GM23338 (cell line): ENCODE data around the gene FOXN1. TPM values are rescaled to one million over a fixed set of nuclear protein-coding genes. Genes with fewer than 3 reads are reported as not detected.
"Not testable (repeated sequence)": the region's sequence is repeated elsewhere in the genome, so short reads cannot be mapped to it uniquely, and the experiment has no call there.

Experiments used
- ATAC-seq: fragments of 200-7000 bp; cut with Tn5 transposase; 3 replicates; pipeline ENCODE4 v1.9.1; 2020
- DNase-seq: peaks from one replicate; pipeline ENCODE4 v3.0.0-alpha.2; 2015; ENCODE audit warnings: low spot score
- H2AFZ ChIP-seq: fragments of 200-600 bp; sonication (generic); 2 replicates; pipeline ENCODE4 v1.8.0; 2016; ENCODE audit warnings: antibody characterized with exemption, mild to moderate bottlenecking, moderate library complexity
- H3F3A ChIP-seq: fragments of 200-600 bp; sonication (generic); replicated peaks from 2 replicates; pipeline ENCODE4 v1.8.0; 2017; ENCODE audit warnings: antibody characterized with exemption, mixed run types, low read depth
- H3K27ac ChIP-seq: fragments of 200-600 bp; sonication (generic); 2 replicates; pipeline ENCODE4 v1.6.1; 2016; ENCODE audit warnings: low read depth
- H3K27me3 ChIP-seq: fragments of 200-600 bp; sonication (generic); 2 replicates; pipeline ENCODE4 v1.8.0; 2016; ENCODE audit warnings: mild to moderate bottlenecking, mixed run types, moderate library complexity; ENCODE audit not compliant: insufficient read depth
- H3K36me3 ChIP-seq: fragments of 200-600 bp; sonication (generic); 2 replicates; pipeline ENCODE4 v1.8.0; 2016; ENCODE audit warnings: mild to moderate bottlenecking; ENCODE audit not compliant: insufficient read depth
- H3K4me1 ChIP-seq: fragments of 200-600 bp; sonication (generic); 2 replicates; pipeline ENCODE4 v1.8.0; 2016; ENCODE audit warnings: mild to moderate bottlenecking, moderate library complexity; ENCODE audit not compliant: insufficient read depth
- H3K4me2 ChIP-seq: fragments of 200-600 bp; sonication (generic); 2 replicates; pipeline ENCODE4 v1.7.1; 2017; ENCODE audit warnings: mixed run types
- H3K4me3 ChIP-seq: fragments of 200-600 bp; sonication (generic); 2 replicates; pipeline ENCODE4 v1.6.1; 2016; ENCODE audit warnings: mixed run types
- H3K79me2 ChIP-seq: fragments of 200-600 bp; sonication (generic); replicated peaks from 2 replicates; pipeline ENCODE4 v1.8.0; 2017; ENCODE audit warnings: mild to moderate bottlenecking; ENCODE audit not compliant: insufficient read depth
- H3K9me2 ChIP-seq: fragments of 200-600 bp; sonication (generic); 2 replicates; pipeline ENCODE4 v1.8.0; 2017; ENCODE audit not compliant: insufficient read depth
- H4K20me1 ChIP-seq: fragments of 200-600 bp; sonication (generic); replicated peaks from 2 replicates; pipeline ENCODE4 v1.8.0; 2017; ENCODE audit warnings: mild to moderate bottlenecking; ENCODE audit not compliant: insufficient read depth
- H3K27ac Mint-ChIP-seq: 2 replicates; pipeline ENCODE4 v1.8.0; 2020; ENCODE audit warnings: inconsistent platforms, mild to moderate bottlenecking, moderate library complexity, mixed read lengths
- H3K27me3 Mint-ChIP-seq: 3 replicates; pipeline ENCODE4 v1.8.0; 2022; ENCODE audit warnings: low read depth, mild to moderate bottlenecking, moderate library complexity, mixed read lengths, inconsistent platforms; ENCODE audit not compliant: insufficient read depth, poor library complexity
- H3K36me3 Mint-ChIP-seq: 3 replicates; pipeline ENCODE4 v1.8.0; 2021; ENCODE audit warnings: low read depth, mild to moderate bottlenecking, inconsistent platforms, moderate library complexity, mixed read lengths
- H3K4me1 Mint-ChIP-seq: 3 replicates; pipeline ENCODE4 v1.8.0; 2020; ENCODE audit warnings: mild to moderate bottlenecking, inconsistent platforms, mixed read lengths
- H3K4me3 Mint-ChIP-seq: 3 replicates; pipeline ENCODE4 v1.8.0; 2021; ENCODE audit warnings: moderate library complexity, mild to moderate bottlenecking, inconsistent platforms, mixed read lengths
- H3K9me3 Mint-ChIP-seq: 3 replicates; pipeline ENCODE4 v1.8.0; 2020; ENCODE audit warnings: moderate library complexity, mild to moderate bottlenecking, inconsistent platforms, mixed read lengths
- CREB1 ChIP-seq: fragments of 250-450 bp; sonication (Bioruptor Pico); IDR thresholded peaks from 2 replicates; pipeline ENCODE4 v1.5.0; 2020; ENCODE audit warnings: low read depth, mild to moderate bottlenecking, moderate library complexity
- CTCF ChIP-seq, 2 experiments: fragments of 200-600 bp in 1 of 2; sonication (generic) in 1 of 2; conservative IDR thresholded peaks; 2 replicates each; pipeline versions ENCODE4 v1.5.1 to v1.6.1; 2016 to 2017; ENCODE audit warnings: antibody characterized with exemption in 2 of 2, low read depth in 2 of 2, mild to moderate bottlenecking in 2 of 2, moderate library complexity in 1 of 2
- ETS1 ChIP-seq: IDR thresholded peaks from 2 replicates; pipeline ENCODE4 v1.6.1; 2016; ENCODE audit warnings: antibody characterized with exemption
- NANOG ChIP-seq: IDR thresholded peaks from 2 replicates; pipeline ENCODE4 v1.6.1; 2016; ENCODE audit warnings: antibody characterized with exemption, borderline replicate concordance
- POLR2AphosphoS5 ChIP-seq: IDR thresholded peaks from 2 replicates; pipeline ENCODE4 v1.6.1; 2016; ENCODE audit warnings: antibody characterized with exemption, low read depth
- ZNF114 ChIP-seq: fragments of 250-450 bp; sonication (Bioruptor Pico); IDR thresholded peaks from 2 replicates; pipeline ENCODE4 v1.5.0; 2020; ENCODE audit warnings: mild to moderate bottlenecking, moderate library complexity
- ZNF331 ChIP-seq: fragments of 250-450 bp; sonication (Bioruptor Pico); IDR thresholded peaks from 2 replicates; pipeline ENCODE4 v1.5.0; 2020; ENCODE audit warnings: low read depth, mild to moderate bottlenecking, moderate library complexity
- polyA plus RNA-seq: library from polyadenylated mRNA; unstranded; fragments of >200 nt; fragmentation: Nextera tagmentation; extraction: Ambion mirVana; gene quantifications from 2 replicates; pipeline ENCODE4 v1.2.1, GENCODE V29; 2016
- total RNA-seq: library from RNA; depleted of rRNA; stranded (reverse); fragments of >200 nt; shearing (Covaris generic); gene quantifications from 2 replicates; pipeline ENCODE4 v1.2.3, GENCODE V29; 2014

FOXN1 gene
- total and polyA plus RNA-seq, 2 experiments from 2014 or later = not detected

GRCh38 chr17:28575126-28575795 lies 69.1 kb downstream of the FOXN1 start (continued):
- TF ChIP-seq ETS1 = no peak
- TF ChIP-seq CTCF (conservative IDR thresholded peaks at IDR 0.05; ENCODE audit: low read depth in 2 of 2) = no peak
- TF ChIP-seq ZNF114 = no peak

DNA sequence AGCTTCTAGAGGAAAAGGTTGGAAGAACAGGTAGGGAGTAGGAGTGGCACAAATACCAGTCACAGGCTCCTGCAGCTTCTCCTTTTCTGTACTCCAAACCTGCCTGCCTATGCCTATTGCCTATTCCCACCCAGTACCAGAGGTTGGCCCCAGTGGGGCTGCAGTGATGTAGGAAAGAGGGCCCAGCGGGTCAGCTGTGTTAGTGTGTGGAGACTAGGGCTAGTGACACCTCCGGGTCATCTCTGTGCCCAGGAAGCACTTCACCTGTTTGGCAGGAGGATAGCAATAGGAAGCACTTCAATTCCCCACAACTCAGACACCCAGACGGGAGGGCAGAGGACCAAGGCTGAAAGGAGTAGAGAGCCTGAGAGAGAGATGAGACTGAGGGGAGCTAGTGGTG lies 69.9 kb downstream of the FOXN1 start:
- Histone ChIP-seq H3K4me2 (peak overlapping the region; percentile 78), H3K4me1 (peaks cover 19% of the 10 kb centered on the region; the same call in 1 of the 2 replicates), H3K36me3 (peaks cover 32% of the 10 kb centered on the region), H3F3A (peaks cover 19% of the 10 kb centered on the region), H3K4me3 (peak overlapping the region; percentile 52)
- H3K27me3 Mint-ChIP-seq = peaks cover 17% of the 10 kb centered on the region
- peaks cover 46% of the 10 kb centered on the region for H3K36me3 Mint-ChIP-seq
- not testable (repeated sequence) for H3K27ac Mint-ChIP-seq, ATAC-seq, H2AFZ ChIP-seq, H3K27ac ChIP-seq, H3K9me2 ChIP-seq, H3K79me2 ChIP-seq, H3K27me3 ChIP-seq, H4K20me1 ChIP-seq, DNase-seq, H3K9me3 Mint-ChIP-seq
- H3K4me1 Mint-ChIP-seq = peaks cover 24% of the 10 kb centered on the region
- H3K4me3 Mint-ChIP-seq = peak overlapping the region; percentile 72

- H3K27me3 ChIP-seq = peaks cover 4% of the 10 kb centered on the region; the same call in 1 of the 2 replicates
- Mint-ChIP-seq H3K9me3 (no peaks in the 10 kb centered on the region), H3K36me3 (peaks cover 46% of the 10 kb centered on the region), H3K4me1 (peaks cover 22% of the 10 kb centered on the region), H3K4me3 (peak within 1 kb of the TSS; percentile 72), H3K27ac (peak within 1 kb of the TSS; percentile 93), H3K27me3 (peaks cover 15% of the 10 kb centered on the region)
- H3F3A ChIP-seq = peaks cover 18% of the 10 kb centered on the region
- H3K27ac ChIP-seq = peak within 1 kb of the TSS; percentile 85
- peak within 1 kb of the TSS; percentile 78 for H3K4me2 ChIP-seq
- no peak within 1 kb of the TSS for H2AFZ ChIP-seq
- DNase-seq = peak; percentile 99
- TF ChIP-seq POLR2AphosphoS5 (peak; percentile 94), ZNF331 (CRISPR knock-in tag) (no peak), CREB1 (CRISPR knock-in tag) (peak; percentile 76), NANOG (no peak), ETS1 (no peak), ZNF114 (no peak)
- H3K9me2 ChIP-seq = no peaks in the 10 kb centered on the region
- no peaks in the 10 kb centered on the region for H3K79me2 ChIP-seq
- H4K20me1 ChIP-seq = 0 out of 2 replicates have a peak, but pooled peaks cover 2% of the 10 kb centered on the region
- peaks cover 33% of the 10 kb centered on the region for H3K36me3 ChIP-seq
- H3K4me1 ChIP-seq = peaks cover 18% of the 10 kb centered on the region; the same call in 1 of the 2 replicates
- ATAC-seq = peak; percentile 88
- H3K4me3 ChIP-seq = peak within 1 kb of the TSS; percentile 52
Observed at GRCh38 chr17:28576758-28577465, 70.8 kb downstream of the FOXN1 start, which contains the start of gene ALDOC. Gene ALDOC (minus strand): TSS chr17:28576895. CDS start chr17:28575532, 1,363 bp downstream.
